ENCODE data around the gene PHGDH. TPM values are rescaled to one million over a fixed set of nuclear protein-coding genes. Genes with fewer than 3 reads are reported as not detected.
"Not testable (repeated sequence)": the region's sequence is repeated elsewhere in the genome, so short reads cannot be mapped to it uniquely, and the experiment has no call there.

PHGDH gene
- total RNA-seq, 1 donor from 2014 or later = 371 TPM

DNA sequence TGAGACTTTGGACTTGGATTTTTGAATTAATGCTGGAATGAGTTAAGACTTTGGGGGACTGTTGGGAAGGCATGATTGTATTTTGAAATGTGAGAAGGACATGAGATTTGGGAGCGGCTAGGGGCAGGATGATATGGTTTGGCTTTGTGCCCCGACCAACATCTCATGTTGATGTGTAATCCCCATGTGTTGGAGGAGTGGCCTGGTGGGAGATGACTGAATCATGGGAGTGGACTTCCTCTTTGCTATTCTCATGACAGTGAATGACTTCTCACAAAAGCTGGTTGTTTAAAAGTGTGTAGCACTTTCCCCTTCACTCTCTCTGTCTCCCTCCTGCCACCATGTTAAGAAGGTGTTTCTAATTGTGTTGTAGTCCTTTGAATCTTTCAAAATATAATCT, 9.3 kb upstream of the PHGDH start:
- peaks cover 4% of the 10 kb centered on the region for H3K4me1 ChIP-seq (ENCODE audit: insufficient read depth, low read length)
- H3K36me3 ChIP-seq (ENCODE audit: insufficient read depth, low read length) = no peaks in the 10 kb centered on the region
- Mint-ChIP-seq H3K27ac (ENCODE audit: unreplicated experiment) (no peak overlapping the region), H3K9me3 (ENCODE audit: unreplicated experiment) (peaks cover 31% of the 10 kb centered on the region), H3K4me1 (ENCODE audit: low read depth, unreplicated experiment) (no peaks in the 10 kb centered on the region), H3K36me3 (ENCODE audit: low read depth, unreplicated experiment) (peaks cover 8% of the 10 kb centered on the region), H3K27me3 (ENCODE audit: low read depth, unreplicated experiment) (peaks cover 12% of the 10 kb centered on the region), H3K4me3 (ENCODE audit: unreplicated experiment) (no peak overlapping the region)
- TF ChIP-seq CTCF (IDR thresholded peaks at IDR 0.05; ENCODE audit: insufficient read depth, low read depth, low read length) (no peak), EZH2 (IDR thresholded peaks at IDR 0.05; ENCODE audit: insufficient read depth, low read length) (no peak)
- H2AFZ ChIP-seq (ENCODE audit: low read depth, low read length) = no peak overlapping the region
- no peaks in the 10 kb centered on the region for H3K79me2 ChIP-seq (ENCODE audit: insufficient read depth, low read length)
- no peak overlapping the region for H3K4me3 ChIP-seq (ENCODE audit: insufficient read depth, low read depth, low read length)
- peak; percentile 46 for DNase-seq (ENCODE audit: low read depth)
- H3K9ac ChIP-seq (ENCODE audit: low read length) = no peak overlapping the region
- H4K20me1 ChIP-seq (ENCODE audit: insufficient read depth, low read length) = no peaks in the 10 kb centered on the region
- H3K9me3 ChIP-seq (ENCODE audit: insufficient read depth, low read depth, low read length) = peaks cover 8% of the 10 kb centered on the region
- no peak for FAIRE-seq
- H3K27ac ChIP-seq (ENCODE audit: low read depth, low read length) = no peak overlapping the region
- H3K4me2 ChIP-seq (ENCODE audit: low read length) = no peak overlapping the region
- H3K27me3 ChIP-seq (ENCODE audit: insufficient read depth, low read length) = peaks cover 5% of the 10 kb centered on the region

DNA sequence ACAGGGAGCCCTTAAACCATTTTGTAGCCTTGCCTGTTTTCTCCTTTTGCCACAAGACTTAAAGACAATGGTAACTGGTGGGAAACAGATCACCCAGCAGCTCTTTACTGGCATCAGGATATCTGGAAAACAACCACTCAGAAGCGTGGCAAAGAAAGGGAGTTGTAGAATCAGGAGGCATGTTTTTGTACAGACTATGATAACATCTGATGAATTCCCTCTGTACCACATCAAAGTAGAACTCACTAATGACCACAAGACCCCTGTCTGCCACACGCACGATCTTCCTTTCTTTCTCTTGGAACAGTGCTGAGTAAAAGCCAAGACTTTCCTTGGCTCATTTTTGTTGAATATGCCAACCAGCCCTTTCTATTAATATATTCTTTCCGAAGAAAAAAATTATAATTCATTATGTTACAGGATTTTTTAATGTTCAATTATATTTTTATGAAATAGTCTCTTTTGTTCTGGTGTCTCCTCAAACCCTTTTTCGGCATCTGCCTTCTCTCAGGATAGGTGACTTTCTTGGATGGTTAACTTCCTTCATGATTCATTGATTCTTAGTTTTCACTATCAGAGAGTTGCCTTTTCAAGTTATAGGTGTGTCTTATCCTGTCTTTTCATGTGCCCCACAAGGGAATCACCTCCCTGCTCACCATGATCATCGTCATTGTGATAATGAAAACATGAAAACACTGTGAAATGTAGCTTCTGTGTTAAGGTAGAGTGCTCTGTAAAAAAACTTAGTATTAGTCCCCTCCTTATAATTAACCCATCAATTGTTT, 7.9 kb upstream of the PHGDH start:
- DNase-seq (ENCODE audit: low read depth) (peak; percentile 16), FAIRE-seq (no peak)
- H4K20me1 ChIP-seq (ENCODE audit: insufficient read depth, low read length) = no peaks in the 10 kb centered on the region
- no peak overlapping the region for H3K4me2 ChIP-seq (ENCODE audit: low read length)
- peaks cover 8% of the 10 kb centered on the region for H3K36me3 Mint-ChIP-seq (ENCODE audit: low read depth, unreplicated experiment)
- H3K9me3 ChIP-seq (ENCODE audit: insufficient read depth, low read depth, low read length) = peaks cover 8% of the 10 kb centered on the region
- no peak overlapping the region for H3K27ac Mint-ChIP-seq (ENCODE audit: unreplicated experiment)
- H3K27me3 ChIP-seq (ENCODE audit: insufficient read depth, low read length) = peaks cover 6% of the 10 kb centered on the region
- H3K27ac ChIP-seq (ENCODE audit: low read depth, low read length) = no peak overlapping the region
- no peak overlapping the region for H3K4me3 Mint-ChIP-seq (ENCODE audit: unreplicated experiment)
- no peak overlapping the region for H3K4me3 ChIP-seq (ENCODE audit: insufficient read depth, low read depth, low read length)
- H3K9ac ChIP-seq (ENCODE audit: low read length) = no peak overlapping the region
- peaks cover 31% of the 10 kb centered on the region for H3K9me3 Mint-ChIP-seq (ENCODE audit: unreplicated experiment)
- no peak for TF ChIP-seq CTCF (IDR thresholded peaks at IDR 0.05; ENCODE audit: insufficient read depth, low read depth, low read length)
- no peak for TF ChIP-seq EZH2 (IDR thresholded peaks at IDR 0.05; ENCODE audit: insufficient read depth, low read length)
- no peaks in the 10 kb centered on the region for H3K36me3 ChIP-seq (ENCODE audit: insufficient read depth, low read length)
- H3K79me2 ChIP-seq (ENCODE audit: insufficient read depth, low read length) = no peaks in the 10 kb centered on the region
- no peak overlapping the region for H2AFZ ChIP-seq (ENCODE audit: low read depth, low read length)
- peaks cover 4% of the 10 kb centered on the region for H3K4me1 ChIP-seq (ENCODE audit: insufficient read depth, low read length)
- H3K4me1 Mint-ChIP-seq (ENCODE audit: low read depth, unreplicated experiment) = no peaks in the 10 kb centered on the region
- H3K27me3 Mint-ChIP-seq (ENCODE audit: low read depth, unreplicated experiment) = peaks cover 16% of the 10 kb centered on the region

- not testable (repeated sequence) for H3K27me3 ChIP-seq (ENCODE audit: insufficient read depth, low read length)
Observed at GRCh38 chr1:119706599-119706998, 5.1 kb upstream of the PHGDH start.

GRCh38 chr1:119711356-119711803, 354 bp upstream of the PHGDH start:
- H3K4me2 ChIP-seq (ENCODE audit: low read length) = peak overlapping the region; percentile 99
- H4K20me1 ChIP-seq (ENCODE audit: insufficient read depth, low read length); H3K27me3 ChIP-seq (ENCODE audit: insufficient read depth, low read length); H3K36me3 ChIP-seq (ENCODE audit: insufficient read depth, low read length); H3K27ac ChIP-seq (ENCODE audit: low read depth, low read length); DNase-seq (ENCODE audit: low read depth); H3K36me3 Mint-ChIP-seq (ENCODE audit: low read depth, unreplicated experiment); H3K9me3 Mint-ChIP-seq (ENCODE audit: unreplicated experiment); FAIRE-seq; H3K9me3 ChIP-seq (ENCODE audit: insufficient read depth, low read depth, low read length): not testable (repeated sequence)
- peak overlapping the region; percentile 78 for H3K9ac ChIP-seq (ENCODE audit: low read length)
- H2AFZ ChIP-seq (ENCODE audit: low read depth, low read length) = peak overlapping the region; percentile 75
- H3K4me3 Mint-ChIP-seq (ENCODE audit: unreplicated experiment) = peak overlapping the region; percentile 100
- peaks cover 11% of the 10 kb centered on the region for H3K27me3 Mint-ChIP-seq (ENCODE audit: low read depth, unreplicated experiment)
- H3K4me3 ChIP-seq (ENCODE audit: insufficient read depth, low read depth, low read length) = peak overlapping the region; percentile 84
- peak overlapping the region; percentile 95 for H3K27ac Mint-ChIP-seq (ENCODE audit: unreplicated experiment)
- peaks cover 14% of the 10 kb centered on the region for H3K79me2 ChIP-seq (ENCODE audit: insufficient read depth, low read length)
- peaks cover 26% of the 10 kb centered on the region for H3K4me1 Mint-ChIP-seq (ENCODE audit: low read depth, unreplicated experiment)
- peaks cover 12% of the 10 kb centered on the region for H3K4me1 ChIP-seq (ENCODE audit: insufficient read depth, low read length)

More at GRCh38 chr1:119706599-119706998, 5.1 kb upstream of the PHGDH start:
- not testable (repeated sequence) for DNase-seq (ENCODE audit: low read depth); H3K27ac Mint-ChIP-seq (ENCODE audit: unreplicated experiment); H3K9me3 ChIP-seq (ENCODE audit: insufficient read depth, low read depth, low read length); H3K4me1 ChIP-seq (ENCODE audit: insufficient read depth, low read length); H3K36me3 Mint-ChIP-seq (ENCODE audit: low read depth, unreplicated experiment); H3K4me1 Mint-ChIP-seq (ENCODE audit: low read depth, unreplicated experiment); FAIRE-seq; H3K27ac ChIP-seq (ENCODE audit: low read depth, low read length); H4K20me1 ChIP-seq (ENCODE audit: insufficient read depth, low read length); H3K4me3 ChIP-seq (ENCODE audit: insufficient read depth, low read depth, low read length); H3K36me3 ChIP-seq (ENCODE audit: insufficient read depth, low read length); H3K79me2 ChIP-seq (ENCODE audit: insufficient read depth, low read length); H3K4me3 Mint-ChIP-seq (ENCODE audit: unreplicated experiment); H3K9ac ChIP-seq (ENCODE audit: low read length); H2AFZ ChIP-seq (ENCODE audit: low read depth, low read length); H3K4me2 ChIP-seq (ENCODE audit: low read length)
- peaks cover 14% of the 10 kb centered on the region for H3K27me3 Mint-ChIP-seq (ENCODE audit: low read depth, unreplicated experiment)
- H3K9me3 Mint-ChIP-seq (ENCODE audit: unreplicated experiment) = peaks cover 18% of the 10 kb centered on the region

Measured in astrocyte (in vitro differentiated cells and primary cell).